Measurements from ENCODE around the gene PLEKHJ1.

- TF ChIP-seq, protein P1, sequence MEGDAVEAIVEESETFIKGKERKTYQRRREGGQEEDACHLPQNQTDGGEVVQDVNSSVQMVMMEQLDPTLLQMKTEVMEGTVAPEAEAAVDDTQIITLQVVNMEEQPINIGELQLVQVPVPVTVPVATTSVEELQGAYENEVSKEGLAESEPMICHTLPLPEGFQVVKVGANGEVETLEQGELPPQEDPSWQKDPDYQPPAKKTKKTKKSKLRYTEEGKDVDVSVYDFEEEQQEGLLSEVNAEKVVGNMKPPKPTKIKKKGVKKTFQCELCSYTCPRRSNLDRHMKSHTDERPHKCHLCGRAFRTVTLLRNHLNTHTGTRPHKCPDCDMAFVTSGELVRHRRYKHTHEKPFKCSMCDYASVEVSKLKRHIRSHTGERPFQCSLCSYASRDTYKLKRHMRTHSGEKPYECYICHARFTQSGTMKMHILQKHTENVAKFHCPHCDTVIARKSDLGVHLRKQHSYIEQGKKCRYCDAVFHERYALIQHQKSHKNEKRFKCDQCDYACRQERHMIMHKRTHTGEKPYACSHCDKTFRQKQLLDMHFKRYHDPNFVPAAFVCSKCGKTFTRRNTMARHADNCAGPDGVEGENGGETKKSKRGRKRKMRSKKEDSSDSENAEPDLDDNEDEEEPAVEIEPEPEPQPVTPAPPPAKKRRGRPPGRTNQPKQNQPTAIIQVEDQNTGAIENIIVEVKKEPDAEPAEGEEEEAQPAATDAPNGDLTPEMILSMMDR (IDR thresholded peaks at IDR 0.05): no peak
- TF ChIP-seq POLR2AphosphoS5 (IDR thresholded peaks at IDR 0.05) (no peak), POLR2A (IDR thresholded peaks at IDR 0.05) (no peak)
These were observed 3.0 kb upstream of the PLEKHJ1 start for GRCh38 chr19:2239173-2239572.
